ENCODE data around the gene ESPN. TPM values are rescaled to one million over a fixed set of nuclear protein-coding genes. Genes with fewer than 3 reads are reported as not detected.

Gene ESPN
- total and polyA plus RNA-seq, 2 of the 8 experiments (the other 6 are each of a cell fraction or from before 2014, with no cell fraction given): 5.2 to 16.3 TPM

DNA sequence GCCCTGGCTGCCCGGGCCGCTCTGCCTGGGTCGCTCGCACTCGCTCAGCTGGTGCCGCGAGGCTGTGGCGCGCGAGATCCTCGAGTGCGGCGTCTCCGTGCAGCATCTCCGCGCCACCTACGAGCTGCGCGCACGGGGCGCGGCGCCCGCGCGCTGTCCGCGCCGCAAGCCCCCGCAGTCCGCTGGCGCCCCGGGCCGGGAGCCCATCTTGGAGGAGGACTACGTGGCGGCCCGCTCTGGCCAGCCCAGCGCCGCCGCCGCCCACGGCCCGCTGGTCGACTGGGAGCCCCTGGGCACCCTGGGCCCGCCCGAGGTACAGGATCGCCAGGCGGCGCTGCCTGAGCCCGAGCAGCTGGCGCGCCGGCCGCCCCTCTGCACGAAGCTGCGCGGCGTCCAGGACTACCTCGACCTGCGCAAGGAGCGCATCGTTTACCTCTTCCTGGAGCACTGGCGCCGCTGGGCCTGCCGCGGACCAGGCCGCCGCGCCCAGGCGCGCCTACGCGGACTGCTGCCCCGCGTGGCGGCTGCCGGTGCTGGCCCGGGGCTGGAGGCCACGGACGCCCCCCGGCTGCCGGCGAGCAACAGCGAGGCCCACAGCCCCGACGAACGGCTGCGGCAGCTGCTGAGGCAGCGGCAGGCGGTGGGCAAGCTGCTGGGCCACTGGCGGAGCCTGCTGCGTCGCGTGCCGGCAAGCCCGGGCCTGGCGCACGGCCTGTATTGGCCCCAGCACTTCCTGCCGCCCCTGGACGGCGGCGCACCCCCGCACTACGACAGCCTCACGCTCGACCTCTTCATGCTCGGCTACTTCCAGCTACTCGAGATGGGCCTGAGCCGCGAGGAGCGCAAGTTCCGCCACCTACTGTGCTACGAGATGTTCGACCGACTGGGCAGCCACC lies 30.5 kb downstream of the ESPN start (continued):
- TF ChIP-seq ZNF274 (IDR thresholded peaks at IDR 0.05; ENCODE audit: borderline replicate concordance, extremely low read depth, low read length): no peak
- no peak for TF ChIP-seq MAFK (IDR thresholded peaks at IDR 0.05; ENCODE audit: low read depth, low read length)
- TF ChIP-seq SP4 (IDR thresholded peaks at IDR 0.05; ENCODE audit: low read length): no peak
- TF ChIP-seq TAF1 (IDR thresholded peaks at IDR 0.05; ENCODE audit: low read depth, low read length): no peak
- no peak; the same call in 1 of the 2 replicates for TF ChIP-seq GABPA (IDR thresholded peaks at IDR 0.05; ENCODE audit: borderline replicate concordance, insufficient read depth, low read length)
- TF ChIP-seq RBBP5 (IDR thresholded peaks at IDR 0.05; ENCODE audit: borderline replicate concordance, low read depth, low read length): peak; percentile 23; the same call in 1 of the 2 replicates
- no peak for TF ChIP-seq KDM5A (IDR thresholded peaks at IDR 0.05; ENCODE audit: low read length)
- peak; percentile 78; the same call in 1 of the 2 replicates for TF ChIP-seq E2F6 (IDR thresholded peaks at IDR 0.05)
- no peak for TF ChIP-seq SAP30 (IDR thresholded peaks at IDR 0.05; ENCODE audit: insufficient read depth, insufficient replicate concordance, low read length)

Measured in H1 (cell line).